Lower leg skin (tissue), 4 donors: ENCODE results near the gene MYO3A. TPM values are rescaled to one million over a fixed set of nuclear protein-coding genes. Genes with fewer than 3 reads are reported as not detected.

Source experiments
- DNase-seq, 2 donors: peaks; one replicate each; pipeline ENCODE4 v3.0.0-alpha.2; 2019; ENCODE audit warnings: low spot score in 2 of 2
- H3K4me3 ChIP-seq: fragments of 200-600 bp; sonication (generic); 2 replicates; pipeline ENCODE4 v1.5.1; 2017; ENCODE audit warnings: mild to moderate bottlenecking, low read depth; ENCODE audit not compliant: poor library complexity, severe bottlenecking
- CTCF ChIP-seq, 3 donors: fragments of 450-650 bp; IDR thresholded peaks; one replicate each; pipeline ENCODE4 v1.5.1; 2016; ENCODE audit warnings: antibody characterized with exemption in 3 of 3, mild to moderate bottlenecking in 3 of 3, moderate library complexity in 2 of 3
- POLR2A ChIP-seq, 2 donors: fragments of 450-650 bp; IDR thresholded peaks; one replicate each; pipeline ENCODE4 v1.6.1; 2016 to 2017; ENCODE audit warnings: antibody characterized with exemption in 2 of 2, mild to moderate bottlenecking in 1 of 2, moderate library complexity in 1 of 2
- WGBS, 2 donors: methylation state at CpG; one replicate each; pipeline ENCODE4 v1.1.5; 2018; 5-methylcytosine and 5-hydroxymethylcytosine counted together
- intact Hi-C: fragments of 100-400 bp; cut with DNase I; formaldehyde crosslinking; loops from one replicate; pipeline ENCODE4 v1.15.0; 2023; ENCODE audit warnings: low total_unique reads
- total RNA-seq, 4 donors: library from RNA; depleted of rRNA; stranded (reverse); fragments of >200 nt; gene quantifications; one replicate each; pipeline ENCODE4 v1.1.0, GENCODE V29; 2016

MYO3A gene
- total RNA-seq, 4 donors from 2014 or later, result 2.0 to 7.6 (median 3.1) TPM

- intact Hi-C loops, result no loop called here
Observed at GRCh38 chr10:26198119-26198518, 264.1 kb downstream of the MYO3A start.

GRCh38 chr10:26199841-26200240 is 265.8 kb downstream of the MYO3A start:
- H3K4me3 ChIP-seq, result no peak overlapping the region
- TF ChIP-seq CTCF (IDR thresholded peaks at IDR 0.05) (no peak), POLR2A (IDR thresholded peaks at IDR 0.05) (no peak)
- DNase-seq, result no peak
- intact Hi-C loops, result no loop called here
- 32 to 35% methylated on average over 4 of the region's 4 CpGs for WGBS, 2 donors

More at GRCh38 chr10:26198119-26198518, 264.1 kb downstream of the MYO3A start:
- no peak for DNase-seq
- TF ChIP-seq CTCF (IDR thresholded peaks at IDR 0.05) (no peak), POLR2A (IDR thresholded peaks at IDR 0.05) (no peak)
- 89 to 92% methylated on average over 9 of the region's 9 CpGs for WGBS, 2 donors
- H3K4me3 ChIP-seq, result no peak overlapping the region

GRCh38 chr10:26205223-26205622 is 271.2 kb downstream of the MYO3A start:
- WGBS, 2 donors, result 51 to 76% methylated on average over 2 of the region's 2 CpGs
- TF ChIP-seq CTCF (IDR thresholded peaks at IDR 0.05) (no peak), POLR2A (IDR thresholded peaks at IDR 0.05) (no peak)
- no peak overlapping the region for H3K4me3 ChIP-seq
- DNase-seq, result no peak
- intact Hi-C loops, result no loop called here

- no peak overlapping the region for H3K4me3 ChIP-seq
- no peak for TF ChIP-seq POLR2A (IDR thresholded peaks at IDR 0.05)
- no peak for TF ChIP-seq CTCF (IDR thresholded peaks at IDR 0.05)
- 7 to 9% methylated on average over 22 to 36 of the region's 37 CpGs for WGBS, 2 donors
- intact Hi-C loops, result no loop called here
- DNase-seq, result no peak
Observed at GRCh38 chr10:26211781-26212444, 277.9 kb downstream of the MYO3A start.

GRCh38 chr10:26212511-26212910 is 278.5 kb downstream of the MYO3A start:
- WGBS, 2 donors, result 3 to 5% methylated on average over 12 of the region's 12 CpGs
- H3K4me3 ChIP-seq, result no peak overlapping the region
- TF ChIP-seq POLR2A (IDR thresholded peaks at IDR 0.05), result no peak
- no peak for TF ChIP-seq CTCF (IDR thresholded peaks at IDR 0.05)
- DNase-seq, result no peak
- intact Hi-C loops, result no loop called here
